ENCODE data around the gene TIMP4. TPM values are rescaled to one million over a fixed set of nuclear protein-coding genes. Genes with fewer than 3 reads are reported as not detected.

Gene TIMP4
- polyA plus RNA-seq, 1 of the 3 experiments (the other 2 are of a cell fraction) = not detected

DNA sequence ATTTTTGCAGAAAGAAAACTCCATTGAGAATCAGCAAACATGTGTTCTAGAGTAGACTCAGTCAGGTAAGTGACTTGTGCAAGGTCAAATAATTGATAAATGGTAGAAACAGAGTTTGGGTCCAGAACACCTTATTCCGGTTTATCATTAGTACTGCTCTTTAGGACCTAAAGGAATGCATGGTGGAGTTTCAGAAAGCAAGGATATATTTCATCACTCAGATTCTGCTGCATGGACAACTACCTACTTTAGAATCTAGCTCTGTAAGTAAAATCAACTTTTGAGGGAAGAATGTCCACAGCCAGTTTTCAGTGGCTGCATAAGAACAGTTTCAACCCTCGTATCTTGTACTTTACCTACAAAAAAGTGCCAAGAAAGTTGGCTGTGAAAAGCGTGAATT is 43.6 kb downstream of the TIMP4 start:
- no peaks in the 10 kb centered on the region for H3K36me3 ChIP-seq (replicated peaks in 1 of 2; ENCODE audit: control insufficient read depth in 1 of 2, insufficient read depth in 2 of 2, low read length in 1 of 2)
- ChIA-PET POLR2A (no interaction called here), CTCF (no interaction called here)
- no peaks in the 10 kb centered on the region for H3K27me3 ChIP-seq (ENCODE audit: insufficient read depth)
- WGBS (ENCODE audit: low lambda C conversion rate) = 35% methylated on average over 3 of the region's 3 CpGs
- no peak overlapping the region for H3K4me2 ChIP-seq
- H3K79me2 ChIP-seq (ENCODE audit: insufficient read depth) = no peaks in the 10 kb centered on the region
- no peak overlapping the region for H3K27ac ChIP-seq (ENCODE audit: low read depth in 2 of 2, low read length in 1 of 2)
- H3K4me1 ChIP-seq (ENCODE audit: control insufficient read depth in 1 of 2, insufficient read depth in 2 of 2, low read depth in 1 of 2, low read length in 1 of 2) = no peaks in the 10 kb centered on the region; a peak in 1 of 4 replicates
- H2AFZ ChIP-seq (ENCODE audit: low read depth) = no peak overlapping the region
- H3K9me3 ChIP-seq = no peaks in the 10 kb centered on the region
- H4K20me1 ChIP-seq (ENCODE audit: insufficient read depth) = no peaks in the 10 kb centered on the region
- H3K9me2 ChIP-seq = no peaks in the 10 kb centered on the region
- H3K4me3 ChIP-seq (ENCODE audit: low read depth in 2 of 2, low read length in 1 of 2) = no peak overlapping the region
- DNase-seq = no peak
- no peaks in the 10 kb centered on the region for H3F3A ChIP-seq (replicated peaks; ENCODE audit: insufficient read depth)
- no peak overlapping the region for H3K9ac ChIP-seq
- TF ChIP-seq GATA2 (CRISPR knock-in tag; IDR thresholded peaks at IDR 0.05) (no peak), RFX5 (IDR thresholded peaks at IDR 0.05; ENCODE audit: low read length) (no peak), RAD21 (IDR thresholded peaks at IDR 0.05; ENCODE audit: low read length) (no peak)

DNA sequence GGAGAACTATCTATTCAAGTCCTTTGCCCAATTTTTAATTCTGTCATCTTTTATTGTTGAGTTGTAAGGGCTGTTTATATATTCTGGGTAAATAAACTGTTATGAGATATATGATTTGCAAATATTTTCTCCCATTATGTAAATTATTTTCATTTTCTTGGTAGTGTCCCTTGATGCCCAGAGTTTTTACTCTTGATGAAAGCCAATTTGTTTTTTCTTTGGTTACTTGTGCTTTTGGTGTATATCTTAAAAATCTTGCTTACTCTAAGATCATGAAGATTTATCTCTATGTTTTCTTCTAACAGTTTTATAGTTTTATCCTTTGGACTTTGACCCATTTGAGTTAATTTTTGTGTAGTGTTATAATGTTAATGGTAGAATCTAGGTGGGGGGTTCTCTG is 44.5 kb downstream of the TIMP4 start:
- Histone ChIP-seq H4K20me1 (ENCODE audit: insufficient read depth) (no peaks in the 10 kb centered on the region), H3K79me2 (ENCODE audit: insufficient read depth) (no peaks in the 10 kb centered on the region), H2AFZ (ENCODE audit: low read depth) (no peak overlapping the region), H3K9ac (no peak overlapping the region), H3K9me2 (no peaks in the 10 kb centered on the region), H3F3A (replicated peaks; ENCODE audit: insufficient read depth) (no peaks in the 10 kb centered on the region), H3K27me3 (ENCODE audit: insufficient read depth) (no peaks in the 10 kb centered on the region), H3K9me3 (no peaks in the 10 kb centered on the region), H3K36me3 (replicated peaks in 1 of 2; ENCODE audit: control insufficient read depth in 1 of 2, insufficient read depth in 2 of 2, low read length in 1 of 2) (no peaks in the 10 kb centered on the region), H3K4me2 (no peak overlapping the region), H3K4me3 (ENCODE audit: low read depth in 2 of 2, low read length in 1 of 2) (no peak overlapping the region), H3K4me1 (ENCODE audit: control insufficient read depth in 1 of 2, insufficient read depth in 2 of 2, low read depth in 1 of 2, low read length in 1 of 2) (no peaks in the 10 kb centered on the region; a peak in 1 of 4 replicates), H3K27ac (ENCODE audit: low read depth in 2 of 2, low read length in 1 of 2) (no peak overlapping the region)
- no peak for DNase-seq
- ChIA-PET CTCF (interaction anchor here (0.5 to 1.1 kb wide), 2 partner anchors 11 to 162 kb away, joined by 3 read pairs; no protein-coding TSS in a partner anchor), POLR2A (no interaction called here)
- TF ChIP-seq GATA2 (CRISPR knock-in tag; IDR thresholded peaks at IDR 0.05) (no peak), SIN3A (IDR thresholded peaks at IDR 0.05; ENCODE audit: borderline replicate concordance, low read depth, low read length) (no peak), CTCF (IDR thresholded peaks at IDR 0.05) (no peak), SMC3 (IDR thresholded peaks at IDR 0.05; ENCODE audit: low read depth, low read length) (no peak), TEAD4 (IDR thresholded peaks at IDR 0.05; ENCODE audit: borderline replicate concordance, insufficient read depth) (no peak)
- TF ChIP-seq, protein P1, sequence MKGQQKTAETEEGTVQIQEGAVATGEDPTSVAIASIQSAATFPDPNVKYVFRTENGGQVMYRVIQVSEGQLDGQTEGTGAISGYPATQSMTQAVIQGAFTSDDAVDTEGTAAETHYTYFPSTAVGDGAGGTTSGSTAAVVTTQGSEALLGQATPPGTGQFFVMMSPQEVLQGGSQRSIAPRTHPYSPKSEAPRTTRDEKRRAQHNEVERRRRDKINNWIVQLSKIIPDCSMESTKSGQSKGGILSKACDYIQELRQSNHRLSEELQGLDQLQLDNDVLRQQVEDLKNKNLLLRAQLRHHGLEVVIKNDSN (IDR thresholded peaks at IDR 0.05; ENCODE audit: borderline replicate concordance, low read depth) = no peak

Data from SK-N-SH (cell line).